IPS DF 19.7 (cell line): Measurements from ENCODE around the gene TTLL10.
"Not testable (repeated sequence)": the region's sequence is repeated elsewhere in the genome, so short reads cannot be mapped to it uniquely, and the experiment has no call there.

Source experiments
- DNase-seq: peaks from one replicate; pipeline ENCODE4 v3.0.0-alpha.2; 2013; ENCODE audit warnings: low read depth, low spot score

The TTLL10 gene

GRCh38 chr1:1171161-1171545 is 2.5 kb upstream of the TTLL10 start:
- no peak for DNase-seq

- no peak for DNase-seq
Observed at GRCh38 chr1:1171546-1172340, 1.9 kb upstream of the TTLL10 start.

GRCh38 chr1:1173061-1173792 is 453 bp upstream of the TTLL10 start:
- no peak for DNase-seq

GRCh38 chr1:1175221-1176062 is 1.8 kb downstream of the TTLL10 start:
- DNase-seq: no peak

GRCh38 chr1:1176063-1176761 is 2.5 kb downstream of the TTLL10 start:
- DNase-seq: not testable (repeated sequence)

- DNase-seq: no peak
Observed at GRCh38 chr1:1176931-1177330, 3.3 kb downstream of the TTLL10 start.

- no peak for DNase-seq
Observed at GRCh38 chr1:1177452-1178206, 3.9 kb downstream of the TTLL10 start.

GRCh38 chr1:1178794-1179331 is 5.2 kb downstream of the TTLL10 start:
- no peak for DNase-seq

- no peak for DNase-seq
Observed at GRCh38 chr1:1179346-1179982, 5.8 kb downstream of the TTLL10 start.

GRCh38 chr1:1179983-1180861 is 6.5 kb downstream of the TTLL10 start:
- no peak for DNase-seq

- no peak for DNase-seq
Observed at GRCh38 chr1:1181129-1181937, 7.7 kb downstream of the TTLL10 start.

GRCh38 chr1:1181938-1182410 is 8.3 kb downstream of the TTLL10 start:
- DNase-seq: no peak

- DNase-seq: no peak
Observed at GRCh38 chr1:1182491-1183220, 9.0 kb downstream of the TTLL10 start.

- no peak for DNase-seq
Observed at GRCh38 chr1:1183221-1183747, 9.6 kb downstream of the TTLL10 start.

- DNase-seq: no peak
Observed at GRCh38 chr1:1183833-1184775, 10.4 kb downstream of the TTLL10 start.
